Epithelial cell of prostate (primary cell): Measurements from ENCODE around the gene C19orf25.
A peak's percentile ranks its signal among the peaks of the same experiment; 100 is the strongest.
"Not testable (repeated sequence)": the region's sequence is repeated elsewhere in the genome, so short reads cannot be mapped to it uniquely, and the experiment has no call there.

Experiments used
- DNase-seq: peaks from one replicate; pipeline ENCODE4 v3.0.0-alpha.2; 2011; ENCODE audit warnings: low read depth, low spot score
- H3K27ac ChIP-seq: fragments of 450-650 bp; 2 replicates; pipeline ENCODE4 v1.5.1; 2017; ENCODE audit warnings: mild to moderate bottlenecking

Gene C19orf25

GRCh38 chr19:1478934-1479707, at the start of gene C19orf25:
Gene C19orf25, minus strand, starts transcription at chr19:1479215. Its CDS starts 312 bp downstream, at chr19:1478903.
- H3K27ac ChIP-seq, result peak within 1 kb of the TSS; percentile 39
- DNase-seq, result peak; percentile 63

DNA sequence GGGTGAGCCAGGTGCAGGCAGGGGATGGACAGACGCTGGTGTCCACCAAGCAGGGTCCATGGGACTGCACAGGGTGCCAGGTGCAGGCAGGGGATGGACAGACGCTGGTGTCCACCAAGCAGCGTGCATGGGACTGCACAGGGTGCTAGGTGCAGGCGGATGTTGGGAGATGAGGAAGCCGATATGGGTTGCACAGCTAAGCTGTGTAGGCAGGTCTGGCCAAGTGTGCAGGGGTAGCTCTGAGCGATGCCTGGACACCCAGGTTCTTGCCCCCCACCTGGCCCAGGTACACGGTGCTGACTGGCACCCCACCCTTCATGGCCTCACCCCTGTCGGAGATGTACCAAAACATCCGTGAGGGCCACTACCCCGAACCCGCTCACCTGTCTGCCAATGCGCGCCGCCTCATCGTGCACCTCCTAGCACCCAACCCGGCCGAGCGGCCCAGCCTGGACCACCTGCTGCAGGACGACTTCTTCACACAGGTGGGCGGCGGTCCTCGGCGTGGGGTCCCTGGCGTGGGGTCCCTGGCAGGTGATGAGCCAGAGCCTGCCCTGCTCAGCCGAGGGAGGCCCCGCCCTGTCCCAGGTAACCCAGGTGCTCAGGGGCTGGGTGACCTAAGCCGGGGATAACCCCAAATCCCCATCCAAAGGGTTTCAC, 48.8 kb upstream of the C19orf25 start:
- H3K27ac ChIP-seq, result no peak overlapping the region
- DNase-seq, result no peak

GRCh38 chr19:1526979-1527649, 48.1 kb upstream of the C19orf25 start:
- H3K27ac ChIP-seq, result no peak overlapping the region
- no peak for DNase-seq

DNA sequence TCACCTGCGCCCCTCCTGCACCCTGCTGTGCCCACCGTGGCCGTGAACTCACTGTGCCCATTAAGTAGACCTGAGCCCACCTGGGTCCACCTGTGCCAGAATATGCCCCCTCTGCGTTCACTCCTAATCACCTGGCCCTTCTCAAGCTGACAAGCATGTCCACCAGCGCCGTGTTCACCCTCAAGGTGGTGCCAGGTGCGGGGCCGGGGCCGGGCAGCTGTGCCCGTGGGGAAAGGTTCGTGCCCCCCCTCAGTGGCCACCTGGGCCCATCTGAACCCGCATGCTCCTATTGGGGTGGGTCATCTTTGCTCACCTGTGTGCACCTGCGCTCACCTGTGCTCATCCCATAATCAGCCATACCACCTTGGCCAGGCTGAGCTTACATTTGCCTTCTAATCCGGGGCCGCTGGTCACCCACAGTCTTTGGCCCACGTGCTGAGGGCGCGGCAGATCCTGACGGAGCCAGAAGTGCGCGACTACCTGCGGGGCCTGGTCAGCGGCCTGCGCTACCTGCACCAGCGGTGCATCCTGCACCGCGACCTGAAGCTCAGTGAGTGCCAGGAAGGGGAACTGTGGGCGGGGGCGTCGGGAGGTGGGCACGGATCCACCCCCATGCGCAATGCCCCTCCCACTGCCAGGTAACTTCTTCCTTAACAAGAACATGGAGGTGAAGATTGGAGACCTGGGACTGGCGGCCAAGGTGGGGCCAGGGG, 47.2 kb upstream of the C19orf25 start:
- DNase-seq, result no peak
- H3K27ac ChIP-seq, result no peak overlapping the region

- no peak for DNase-seq
- H3K27ac ChIP-seq, result no peak overlapping the region
Observed at GRCh38 chr19:1525343-1525742, 46.3 kb upstream of the C19orf25 start.

DNA sequence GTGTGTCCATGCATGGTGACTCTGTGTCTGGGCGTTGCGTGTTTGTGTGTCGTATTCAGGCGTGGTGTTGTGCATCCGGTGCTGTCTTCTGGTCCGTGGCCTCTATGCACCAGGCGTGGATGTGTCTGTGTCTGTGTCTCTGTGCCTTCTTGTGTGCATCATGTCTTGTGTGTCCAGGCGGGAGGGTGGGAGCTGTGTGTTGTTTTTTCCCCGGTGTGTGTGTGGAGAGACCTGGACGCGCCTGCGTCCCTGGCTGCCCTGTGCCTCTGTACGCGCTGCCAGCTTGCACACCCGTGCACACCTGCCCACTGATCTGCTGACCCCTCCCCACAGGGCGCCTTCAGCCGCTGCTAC, 45.9 kb upstream of the C19orf25 start:
- DNase-seq, result no peak

DNA sequence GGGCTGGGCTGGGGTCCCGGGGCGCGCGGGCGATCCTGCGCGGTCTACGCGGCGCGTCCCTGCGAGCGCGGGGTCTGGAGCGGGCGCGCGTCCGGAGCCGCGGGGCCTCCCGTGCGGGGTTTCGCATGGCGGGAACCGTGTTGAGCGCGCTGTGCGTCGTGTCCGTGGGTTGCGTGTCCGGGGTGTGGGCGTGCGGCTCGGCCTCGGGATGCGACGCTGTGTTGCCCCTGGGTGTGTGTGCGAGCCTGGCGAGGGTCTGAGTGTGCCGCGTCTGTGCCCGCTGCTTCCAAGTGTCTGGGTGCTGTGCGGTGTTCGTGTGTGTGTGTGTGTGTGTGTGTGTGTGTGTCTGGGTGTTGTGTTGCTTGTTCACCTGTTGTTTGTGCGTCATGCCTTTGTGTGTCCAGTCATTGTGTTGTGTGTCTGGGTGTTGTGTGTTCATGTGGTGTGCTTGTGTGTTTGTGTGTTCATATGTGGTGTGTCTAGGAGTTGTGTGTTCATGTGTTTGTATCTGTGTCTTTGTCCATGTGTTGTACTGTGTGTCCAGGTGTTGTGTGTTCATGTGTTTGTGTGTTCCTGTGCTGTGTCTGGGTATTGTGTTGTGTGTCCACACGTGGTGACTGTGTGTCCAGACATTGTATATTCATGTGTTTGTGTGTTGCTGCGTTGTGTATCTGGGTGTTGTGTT, 45.4 kb upstream of the C19orf25 start:
- H3K27ac ChIP-seq, result no peak overlapping the region
- no peak for DNase-seq

More for the DNA sequence above, 45.9 kb upstream of the C19orf25 start:
- no peak overlapping the region for H3K27ac ChIP-seq

DNA sequence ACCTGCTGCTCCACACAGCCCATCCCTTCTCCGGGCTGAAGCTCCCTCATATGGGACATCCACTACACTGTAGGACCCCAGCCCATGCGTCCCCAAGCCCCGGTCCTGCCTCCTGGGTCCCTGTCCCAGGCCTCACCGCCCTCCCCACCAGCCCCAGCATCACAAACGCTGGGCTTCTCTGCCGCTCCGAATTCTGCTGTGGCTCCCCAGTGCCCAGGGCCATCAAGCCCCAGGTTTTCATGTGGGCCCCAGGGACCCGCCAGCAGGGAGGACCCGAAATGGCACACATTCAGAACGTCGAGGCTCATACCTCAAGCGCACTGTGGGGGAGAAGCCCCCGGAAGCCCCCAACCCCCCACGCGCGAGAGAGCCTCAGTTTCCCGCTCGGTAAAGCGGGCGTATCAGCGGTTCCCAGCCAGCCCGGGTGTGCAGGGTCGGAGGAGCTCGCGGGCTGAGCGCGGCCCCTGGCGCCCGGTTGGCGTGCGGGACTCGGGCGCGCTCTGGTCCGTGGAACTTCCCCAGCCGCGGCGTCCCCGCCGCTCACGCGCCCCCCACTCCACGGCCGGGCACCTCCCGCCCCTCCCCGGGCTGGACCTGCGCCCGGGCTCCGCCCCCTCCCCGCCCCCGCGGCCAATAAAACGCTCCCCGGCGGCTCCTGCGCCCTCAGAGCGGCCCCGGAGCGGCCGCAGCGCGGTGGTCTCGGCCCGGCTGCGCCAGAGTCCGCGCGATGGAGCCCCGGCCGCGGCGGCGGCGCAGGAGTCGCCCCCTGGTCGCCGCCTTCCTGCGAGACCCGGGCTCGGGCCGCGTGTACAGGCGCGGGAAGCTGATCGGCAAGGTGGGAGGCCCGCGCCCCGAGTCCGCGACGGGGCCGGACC, 44.6 kb upstream of the C19orf25 start, which contains the start of gene PLK5:
TSS of gene PLK5 (plus strand) at position 666 of the 875 bp plus-strand sequence. CDS start 2,920 bp downstream, outside the sequence.
- H3K27ac ChIP-seq, result no peak within 1 kb of the TSS
- DNase-seq, result no peak

DNA sequence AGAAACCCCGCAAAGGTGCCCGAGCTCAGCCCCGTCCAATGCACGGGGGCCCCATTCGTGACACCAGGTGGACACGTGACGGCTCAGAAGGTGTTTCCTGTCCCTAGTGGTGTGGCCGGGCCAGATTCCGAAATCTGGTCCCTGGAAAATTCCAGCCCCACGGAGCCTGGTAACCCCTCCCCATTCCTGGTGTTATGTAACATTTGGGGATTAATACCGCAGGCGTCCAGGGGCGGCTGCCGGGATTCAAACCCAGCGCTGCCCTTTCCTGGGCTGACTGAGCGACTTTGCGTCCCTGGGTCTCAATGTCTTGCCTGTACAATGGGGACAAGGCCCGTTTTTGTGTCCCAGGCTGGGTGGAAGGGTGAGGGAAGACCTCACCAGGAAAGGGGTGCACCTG, 43.8 kb upstream of the C19orf25 start:
- H3K27ac ChIP-seq, result no peak overlapping the region
- DNase-seq, result no peak

DNA sequence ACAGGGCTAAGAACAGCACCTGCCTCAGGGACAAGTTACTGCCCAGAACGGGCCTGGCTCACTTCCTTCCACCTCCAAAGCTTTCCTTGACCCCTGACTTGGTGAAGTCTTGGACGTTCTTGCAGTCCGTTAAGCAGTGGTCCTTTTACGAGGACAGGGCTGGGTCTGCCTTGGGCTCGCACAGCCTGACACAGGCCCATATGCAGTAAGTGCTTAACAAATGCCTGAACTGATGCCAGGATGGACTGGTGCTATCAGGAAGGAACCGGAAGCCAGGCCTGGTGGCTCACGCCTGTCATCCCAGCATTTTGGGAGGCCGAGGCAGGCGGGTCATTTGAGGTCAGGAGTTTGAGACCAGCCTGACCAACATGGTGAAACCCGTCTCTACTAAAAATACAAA, 43.0 kb upstream of the C19orf25 start:
- no peak overlapping the region for H3K27ac ChIP-seq
- DNase-seq, result no peak

- DNase-seq, result no peak
- H3K27ac ChIP-seq, result no peak overlapping the region
Observed at GRCh38 chr19:1521636-1522035, 42.6 kb upstream of the C19orf25 start.

GRCh38 chr19:1520203-1520780, 41.3 kb upstream of the C19orf25 start:
- H3K27ac ChIP-seq, result no peak overlapping the region
- DNase-seq, result no peak

- H3K27ac ChIP-seq, DNase-seq: not testable (repeated sequence)
Observed at GRCh38 chr19:1519802-1520201, 40.8 kb upstream of the C19orf25 start.

DNA sequence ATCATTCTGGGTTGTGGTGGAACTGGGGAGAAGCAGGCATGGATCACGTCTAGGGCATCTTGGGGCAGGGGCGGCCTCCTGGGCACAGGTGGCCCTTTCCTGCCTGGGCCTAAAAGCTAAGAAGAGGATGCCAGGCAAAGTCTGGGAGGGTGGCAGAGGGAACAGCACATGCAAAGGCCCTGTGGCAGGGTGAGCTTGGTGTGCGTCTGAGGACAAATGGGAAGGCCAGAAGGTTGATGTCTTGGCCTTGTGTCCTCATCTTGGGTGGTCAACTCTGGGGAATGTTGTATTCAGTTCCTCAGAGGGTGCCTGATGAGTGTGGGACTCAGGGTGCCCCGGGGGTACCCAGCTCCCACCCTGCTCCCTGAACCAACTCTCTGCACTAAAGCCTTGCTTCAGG, 39.5 kb upstream of the C19orf25 start:
- no peak overlapping the region for H3K27ac ChIP-seq
- DNase-seq, result no peak

DNA sequence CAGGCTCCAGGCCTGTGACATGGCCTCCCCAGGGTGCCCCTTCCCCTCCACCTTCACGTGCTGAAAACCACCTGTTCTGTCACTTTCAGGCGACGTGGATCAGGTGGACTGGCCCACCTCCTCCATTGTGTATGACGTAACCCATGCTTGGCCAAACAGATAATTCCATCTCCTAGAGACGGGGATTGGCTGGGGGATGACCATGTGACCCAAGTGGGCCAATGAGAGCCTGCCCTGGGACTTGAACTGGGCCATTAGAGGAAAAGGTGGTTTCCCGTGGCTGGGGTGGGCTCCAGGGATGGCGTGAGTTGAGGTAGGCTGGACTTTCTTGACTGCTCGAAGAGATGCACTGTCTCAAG, 37.4 kb upstream of the C19orf25 start:
- DNase-seq, result no peak
- no peak overlapping the region for H3K27ac ChIP-seq

DNA sequence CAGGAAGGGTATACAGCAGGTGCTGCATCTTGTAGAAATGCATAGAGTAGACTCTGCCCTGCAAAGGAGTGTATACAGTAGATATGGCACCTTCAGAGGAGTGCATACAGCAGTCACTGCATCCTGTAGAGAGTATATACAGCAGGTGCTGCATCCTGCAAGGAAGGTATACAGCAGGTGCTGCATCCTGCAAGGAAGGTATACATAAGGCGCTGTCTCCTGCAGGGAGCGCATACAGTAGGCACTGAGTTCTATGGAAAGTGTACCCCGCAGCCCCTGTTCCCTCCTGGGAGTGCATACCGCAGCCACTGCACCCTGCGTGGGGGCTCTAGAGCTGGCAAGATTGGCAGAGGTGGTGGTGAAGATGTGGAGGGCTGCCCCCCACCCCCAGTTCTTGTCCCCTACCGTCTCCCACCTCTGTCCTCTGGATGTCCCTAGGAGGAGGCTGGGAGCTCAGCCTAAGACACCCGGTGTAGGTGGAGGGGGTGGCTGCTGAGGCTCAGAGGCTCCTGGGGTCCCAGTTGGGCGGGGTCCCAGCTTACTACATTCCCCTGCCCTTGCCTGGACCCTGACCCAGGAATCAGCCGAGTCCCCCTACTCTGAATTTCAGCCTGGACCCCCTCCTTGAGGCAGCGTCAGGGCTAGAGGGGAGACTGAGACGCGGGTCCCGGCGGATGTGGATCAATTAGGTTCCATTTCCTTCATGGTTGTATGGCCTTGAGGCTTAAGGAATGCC, 36.1 kb upstream of the C19orf25 start:
- H3K27ac ChIP-seq, result no peak overlapping the region
- DNase-seq, result no peak

DNA sequence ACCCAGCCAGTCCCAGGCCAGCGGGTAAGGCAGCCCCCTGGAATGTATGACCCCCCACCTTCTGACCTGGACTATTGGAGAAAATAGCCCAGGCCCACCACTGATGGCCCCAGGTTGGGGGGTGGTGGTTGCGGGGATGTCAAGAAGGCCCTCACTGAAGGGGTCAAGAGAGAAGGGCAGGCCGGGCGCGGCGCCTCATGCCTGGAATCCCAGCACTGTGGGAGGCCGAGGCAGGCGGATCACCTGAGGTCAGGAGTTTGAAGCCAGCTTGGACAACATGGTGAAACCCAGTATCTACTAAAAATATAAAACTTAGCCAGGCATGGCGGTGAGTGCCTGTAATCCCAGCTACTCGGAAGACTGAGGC, 35.3 kb upstream of the C19orf25 start:
- no peak overlapping the region for H3K27ac ChIP-seq
- DNase-seq, result no peak
